IMR-90 (cell line): Measurements from ENCODE around the gene PLCH1. TPM values are rescaled to one million over a fixed set of nuclear protein-coding genes. Genes with fewer than 3 reads are reported as not detected.

Experiments used
- ATAC-seq: fragments of 200-7000 bp; cut with Tn5 transposase; 2 replicates; pipeline ENCODE4 v1.9.1; 2020; ENCODE audit warnings: low read depth, mild to moderate bottlenecking, moderate library complexity
- BruUV-seq: library from RNA; stranded (reverse); fragments of 400-500 nt; replicated peaks from 2 replicates; lab custom pipeline; 2021; lab: Mats Ljungman, UMichigan
- CTCF ChIA-PET: fragments of 300-600 bp; formaldehyde crosslinking; extraction: SDS; loops from one replicate; lab custom pipeline; 2021; ENCODE audit warnings: antibody characterized with exemption; lab: Yijun Ruan, JAX
- POLR2A ChIA-PET: fragments of 300-600 bp; sonication (Branson Sonifier 250); formaldehyde crosslinking; loops from one replicate; lab custom pipeline; 2022; ENCODE audit warnings: antibody characterized with exemption; ENCODE audit not compliant: unreplicated experiment; lab: Charles Lee
- DNase-seq: peaks from one replicate; pipeline ENCODE4 v3.0.0; 2013
- H2AFZ ChIP-seq: replicated peaks from 2 replicates; pipeline ENCODE3; 2013; ENCODE audit warnings: low read length, mild to moderate bottlenecking; ENCODE audit not compliant: poor library complexity
- H2AK5ac ChIP-seq: 2 replicates; pipeline ENCODE4 v1.6.1; 2013; ENCODE audit warnings: low read depth, low read length, inconsistent platforms
- H2AK9ac ChIP-seq: replicated peaks from 2 replicates; pipeline ENCODE3; 2013; ENCODE audit warnings: mild to moderate bottlenecking, low read depth, low read length, moderate library complexity; ENCODE audit not compliant: poor library complexity
- H2BK120ac ChIP-seq: 2 replicates; pipeline ENCODE4 v1.6.1; 2013; ENCODE audit warnings: low read depth, low read length, inconsistent platforms
- H2BK15ac ChIP-seq: 3 replicates; pipeline ENCODE4 v1.6.1; 2013; ENCODE audit warnings: low read depth, low read length, inconsistent platforms
- H2BK20ac ChIP-seq: 2 replicates; pipeline ENCODE4 v1.6.1; 2013; ENCODE audit warnings: low read depth, mild to moderate bottlenecking, inconsistent platforms, low read length, moderate library complexity
- H2BK5ac ChIP-seq: 2 replicates; pipeline ENCODE4 v1.6.1; 2013; ENCODE audit warnings: mild to moderate bottlenecking, low read depth, low read length, inconsistent platforms; ENCODE audit not compliant: poor library complexity, severe bottlenecking
- H3K14ac ChIP-seq: replicated peaks from 2 replicates; pipeline ENCODE4 v1.6.1; 2013; ENCODE audit warnings: low read depth, low read length, inconsistent platforms
- H3K18ac ChIP-seq: 2 replicates; pipeline ENCODE4 v1.6.1; 2013; ENCODE audit warnings: low read depth, low read length, control low read depth
- H3K23ac ChIP-seq: 2 replicates; pipeline ENCODE4 v1.6.1; 2013; ENCODE audit warnings: low read depth, low read length, inconsistent platforms
- H3K27ac ChIP-seq: 2 replicates; pipeline ENCODE4 v1.5.1; 2013; ENCODE audit warnings: mild to moderate bottlenecking, control low read depth, low read length; ENCODE audit not compliant: insufficient read depth
- H3K27me3 ChIP-seq: 2 replicates; pipeline ENCODE4 v1.6.1; 2013; ENCODE audit warnings: low read length; ENCODE audit not compliant: control insufficient read depth, insufficient read depth
- H3K36me3 ChIP-seq: 2 replicates; pipeline ENCODE4 v1.6.1; 2013; ENCODE audit warnings: low read length, mixed read lengths; ENCODE audit not compliant: control insufficient read depth, insufficient read depth
- H3K4ac ChIP-seq: 2 replicates; pipeline ENCODE4 v1.6.1; 2013; ENCODE audit warnings: low read depth, low read length, inconsistent platforms
- H3K4me1 ChIP-seq: 2 replicates; pipeline ENCODE4 v1.6.1; 2013; ENCODE audit warnings: low read length, mixed read lengths; ENCODE audit not compliant: control insufficient read depth, insufficient read depth
- H3K4me2 ChIP-seq: 2 replicates; pipeline ENCODE4 v1.6.1; 2013; ENCODE audit warnings: low read depth, mild to moderate bottlenecking, control low read depth, low read length, moderate library complexity
- H3K4me3 ChIP-seq: 2 replicates; pipeline ENCODE4 v1.5.1; 2013; ENCODE audit warnings: low read depth, mild to moderate bottlenecking, control low read depth, low read length, moderate library complexity; ENCODE audit not compliant: insufficient read depth
- H3K56ac ChIP-seq: 2 replicates; pipeline ENCODE4 v1.6.1; 2013; ENCODE audit warnings: low read length, inconsistent platforms; ENCODE audit not compliant: insufficient read depth; ENCODE audit errors: extremely low read depth
- H3K79me1 ChIP-seq, 2 experiments: 2 replicates each; pipeline ENCODE4 v1.6.1; 2013; ENCODE audit warnings: low read length in 2 of 2, inconsistent platforms in 1 of 2, low read depth in 1 of 2
- H3K9ac ChIP-seq: 2 replicates; pipeline ENCODE4 v1.6.1; 2013; ENCODE audit warnings: low read depth, low read length, control low read depth
- H3K9me1 ChIP-seq: 2 replicates; pipeline ENCODE4 v1.6.1; 2013; ENCODE audit warnings: low read length, inconsistent platforms; ENCODE audit not compliant: insufficient read depth
- H3K9me3 ChIP-seq: 2 replicates; pipeline ENCODE4 v1.6.1; 2013; ENCODE audit warnings: low read length; ENCODE audit not compliant: control insufficient read depth, insufficient read depth
- H4K20me1 ChIP-seq: 2 replicates; pipeline ENCODE4 v1.6.1; 2013; ENCODE audit warnings: low read length, inconsistent platforms; ENCODE audit not compliant: insufficient read depth
- H4K5ac ChIP-seq: 2 replicates; pipeline ENCODE4 v1.6.1; 2013; ENCODE audit warnings: mild to moderate bottlenecking, low read depth, low read length, control low read depth
- H4K8ac ChIP-seq, 2 experiments: 2 replicates each; pipeline ENCODE4 v1.6.1; 2013; ENCODE audit warnings: low read depth in 2 of 2, low read length in 2 of 2, control low read depth in 1 of 2, inconsistent platforms in 1 of 2
- H4K91ac ChIP-seq: 2 replicates; pipeline ENCODE4 v1.6.1; 2013; ENCODE audit warnings: low read depth, low read length, inconsistent platforms; ENCODE audit not compliant: insufficient read depth
- MAFK ChIP-seq: IDR thresholded peaks from 2 replicates; pipeline ENCODE4 v1.6.1; 2012; ENCODE audit warnings: low read depth, low read length, improper control_type of control experiment
- MXI1 ChIP-seq: IDR thresholded peaks from 2 replicates; pipeline ENCODE4 v1.6.1; 2012; ENCODE audit warnings: low read depth, mild to moderate bottlenecking, low read length, moderate library complexity, borderline replicate concordance
- WGBS, 2 experiments: methylation state at CpG; one replicate each; pipeline versions ENCODE4 v1.1.5 to v1.1.7; 2013; ENCODE audit warnings: missing lambda C conversion rate in 2 of 2; ENCODE audit not compliant: insufficient read length in 1 of 2; ENCODE audit errors: extremely low coverage in 2 of 2; 5-methylcytosine and 5-hydroxymethylcytosine counted together
- dilution Hi-C: fragments of 300-500 bp; cut with HindIII; formaldehyde crosslinking; loops from one replicate; pipeline ENCODE4 v1.14.3; 2018; ENCODE audit warnings: low sequenced_read_pairs; ENCODE audit not compliant: unreplicated experiment
- in situ Hi-C: fragments of 300-500 bp; cut with MboI; formaldehyde crosslinking; loops from 3 replicates; pipeline ENCODE4 v1.14.3; 2019; ENCODE audit warnings: low sequenced_read_pairs, inconsistent platforms, mixed read lengths
- intact Hi-C: fragments of 100-400 bp; cut with micrococcal nuclease; formaldehyde crosslinking; loops from 2 replicates; pipeline ENCODE4 v1.10.0; 2022
- polyA plus RNA-seq, 3 experiments: library from polyadenylated mRNA; depleted of rRNA; stranded (reverse); fragments of >200 nt; gene quantifications; 2 replicates each; pipeline ENCODE4 v1.2.3, GENCODE V29; 2012; ENCODE audit warnings: low replicate concordance in 1 of 3
- total RNA-seq: library from RNA; depleted of rRNA; stranded (reverse); fragments of >200 nt; gene quantifications from 2 replicates; pipeline ENCODE4 v1.2.3, GENCODE V29; 2012

PLCH1 gene
- total and polyA plus RNA-seq, 2 of the 4 experiments (the other 2 are of a cell fraction), result not detected

- no peaks in the 10 kb centered on the region for H3K4me1 ChIP-seq
- no peak overlapping the region for H2AK5ac ChIP-seq
- H3K27ac ChIP-seq, result no peak overlapping the region
- DNase-seq (no peak), ATAC-seq (no peak)
- no peaks in the 10 kb centered on the region for H3K36me3 ChIP-seq
- no peak overlapping the region for H4K91ac ChIP-seq
- no peak overlapping the region for H3K9ac ChIP-seq
- no peak overlapping the region for H2BK20ac ChIP-seq
- dilution Hi-C loops, result no loop called here
- no peaks in the 10 kb centered on the region for H3K79me1 ChIP-seq
- no peak overlapping the region for H4K8ac ChIP-seq
- no peak overlapping the region for H3K18ac ChIP-seq
- no TSS peak for BruUV-seq
- ChIA-PET POLR2A (no interaction called here), CTCF (no interaction called here)
- no peaks in the 10 kb centered on the region for H3K27me3 ChIP-seq
- no peaks in the 10 kb centered on the region for H4K20me1 ChIP-seq
- H3K14ac ChIP-seq, result no peak overlapping the region
- no peak for TF ChIP-seq MAFK
- no peak for TF ChIP-seq MXI1
- no peak overlapping the region for H3K4me2 ChIP-seq
- no peaks in the 10 kb centered on the region for H3K9me3 ChIP-seq
- H3K4me3 ChIP-seq, result no peak overlapping the region
- no peak overlapping the region for H3K4ac ChIP-seq
- H2BK120ac ChIP-seq, result no peak overlapping the region
- no peak overlapping the region for H2AFZ ChIP-seq
- H2AK9ac ChIP-seq, result no peak overlapping the region
- H3K56ac ChIP-seq, result no peak overlapping the region
- H3K23ac ChIP-seq, result no peak overlapping the region
- no peak overlapping the region for H4K5ac ChIP-seq
- H2BK15ac ChIP-seq, result no peak overlapping the region
- intact Hi-C loops, result no loop called here
- no peak overlapping the region for H2BK5ac ChIP-seq
- H3K9me1 ChIP-seq, result no peaks in the 10 kb centered on the region
- in situ Hi-C loops, result no loop called here
- WGBS, 2 experiments, result no CpG with 5 or more reads among the region's 4 CpGs
Measured at GRCh38 chr3:155673421-155673820, 71.5 kb downstream of the PLCH1 start.
